GM21360 (cell line): Measurements from ENCODE around the gene BCL7A.
"Not testable (repeated sequence)": the region's sequence is repeated elsewhere in the genome, so short reads cannot be mapped to it uniquely, and the experiment has no call there.

Experiments
- ATAC-seq: cut with Tn5 transposase; IDR thresholded peaks from one replicate; pipeline ENCODE4 v1.9.1; 2021; ENCODE audit warnings: mild to moderate bottlenecking, moderate library complexity; ENCODE audit not compliant: unreplicated experiment

The BCL7A gene

DNA sequence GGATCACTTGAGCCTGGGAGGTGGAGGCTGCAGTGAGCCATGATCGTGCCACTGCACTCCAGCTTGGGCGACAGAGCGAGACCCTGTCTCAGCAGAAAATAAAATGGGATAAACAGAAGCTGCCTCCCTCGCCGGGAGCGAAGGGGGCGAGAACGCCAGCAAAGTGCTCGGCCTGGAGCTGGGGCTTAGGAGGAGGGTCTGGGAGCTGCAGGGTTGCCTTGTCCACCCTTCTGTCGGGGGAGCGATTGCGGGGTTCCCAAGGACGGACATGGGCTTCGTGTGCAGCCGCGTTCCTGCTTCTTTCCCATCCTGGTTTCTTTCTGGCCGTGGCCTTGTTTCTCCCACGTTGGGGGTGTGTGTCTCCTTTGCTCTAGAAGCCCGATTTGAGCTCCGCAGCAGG lies 29.0 kb downstream of the BCL7A start:
- ATAC-seq: no peak

DNA sequence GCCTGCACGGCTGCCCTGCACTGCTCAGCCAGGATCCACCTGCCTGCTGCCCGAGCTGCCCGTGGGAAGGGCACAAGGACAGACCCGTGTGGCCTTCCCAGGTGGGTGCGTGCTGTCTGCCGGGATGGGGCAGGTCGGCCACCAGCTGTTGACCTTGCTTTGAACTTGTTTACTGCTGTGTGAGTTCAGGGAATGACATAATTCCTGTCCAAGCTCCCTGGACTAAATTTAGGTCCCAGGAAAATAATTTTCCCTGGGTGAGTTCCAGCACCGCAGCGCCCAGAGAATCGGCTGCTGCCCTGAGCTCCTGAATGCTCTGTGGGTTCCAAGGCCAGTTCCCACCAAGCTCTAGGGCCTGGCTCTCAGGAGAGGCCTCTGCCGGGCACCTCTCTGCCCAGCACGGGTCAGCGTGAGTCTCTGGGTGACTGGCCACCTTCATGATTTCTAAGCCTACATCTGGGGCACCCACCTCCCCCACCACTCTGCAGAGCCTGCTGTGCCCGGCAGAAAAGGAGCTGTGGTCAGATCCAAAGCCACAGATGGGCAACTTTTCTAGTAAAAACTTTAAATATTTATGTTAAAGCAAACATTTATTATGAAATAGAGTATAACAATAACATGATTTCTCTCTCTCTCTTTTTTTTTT lies 29.7 kb downstream of the BCL7A start:
- no peak for ATAC-seq

GRCh38 chr12:122052285-122052684 lies 30.6 kb downstream of the BCL7A start:
- no peak for ATAC-seq

GRCh38 chr12:122054842-122055520 lies 33.3 kb downstream of the BCL7A start:
- ATAC-seq: no peak

- not testable (repeated sequence) for ATAC-seq
Measured at GRCh38 chr12:122056406-122056805, 34.7 kb downstream of the BCL7A start.

GRCh38 chr12:122057007-122057735 lies 35.5 kb downstream of the BCL7A start:
- no peak for ATAC-seq

DNA sequence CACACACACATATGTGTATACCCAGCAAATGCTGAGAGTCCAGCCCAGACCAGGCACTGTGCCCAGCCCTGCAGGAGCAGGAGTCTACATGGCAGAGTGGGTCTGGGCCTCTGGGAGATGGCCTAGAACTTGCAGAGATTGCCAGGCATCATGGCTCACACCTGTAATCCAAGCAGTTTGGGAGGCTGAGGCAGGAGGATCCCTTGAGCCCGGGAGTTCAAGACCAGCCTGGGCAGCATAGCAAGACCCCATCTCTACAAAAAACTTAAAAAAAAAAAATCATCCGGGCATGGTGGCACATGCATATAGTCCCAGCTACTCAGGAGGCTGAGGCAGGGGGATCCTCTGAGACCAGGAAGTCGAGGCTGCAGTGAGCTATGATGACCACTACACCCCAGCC lies 36.1 kb downstream of the BCL7A start:
- no peak for ATAC-seq

DNA sequence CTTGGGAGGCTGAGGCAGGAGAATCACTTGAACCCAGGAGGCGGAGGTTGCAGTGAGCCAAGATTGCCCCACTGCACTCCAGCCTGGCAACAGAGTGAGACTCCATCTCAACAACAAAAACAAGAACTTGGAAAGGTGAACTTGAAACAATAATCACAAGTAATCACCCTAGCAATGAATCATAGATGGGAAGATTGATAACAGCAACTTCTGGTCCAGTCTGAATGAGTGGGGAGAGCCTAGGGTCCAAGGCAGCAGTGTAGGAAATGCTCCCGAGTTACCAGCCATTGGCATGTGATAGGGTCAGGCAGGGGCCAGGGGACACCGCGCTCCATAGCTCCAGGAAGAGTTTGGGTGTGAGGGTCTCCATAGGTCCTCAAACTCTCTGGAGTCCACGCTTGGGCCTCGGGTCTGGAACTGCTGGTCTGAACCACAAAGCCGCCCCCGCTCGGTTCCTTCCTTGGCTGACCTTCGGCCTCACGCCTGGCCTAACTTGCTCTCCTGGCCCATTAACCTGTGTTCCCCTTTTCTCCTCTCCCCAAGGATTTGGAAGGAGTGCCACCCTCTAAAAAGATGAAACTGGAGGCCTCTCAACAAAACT lies 37.0 kb downstream of the BCL7A start:
- no peak for ATAC-seq

- ATAC-seq: no peak
Measured at GRCh38 chr12:122059203-122059960, 37.7 kb downstream of the BCL7A start.

DNA sequence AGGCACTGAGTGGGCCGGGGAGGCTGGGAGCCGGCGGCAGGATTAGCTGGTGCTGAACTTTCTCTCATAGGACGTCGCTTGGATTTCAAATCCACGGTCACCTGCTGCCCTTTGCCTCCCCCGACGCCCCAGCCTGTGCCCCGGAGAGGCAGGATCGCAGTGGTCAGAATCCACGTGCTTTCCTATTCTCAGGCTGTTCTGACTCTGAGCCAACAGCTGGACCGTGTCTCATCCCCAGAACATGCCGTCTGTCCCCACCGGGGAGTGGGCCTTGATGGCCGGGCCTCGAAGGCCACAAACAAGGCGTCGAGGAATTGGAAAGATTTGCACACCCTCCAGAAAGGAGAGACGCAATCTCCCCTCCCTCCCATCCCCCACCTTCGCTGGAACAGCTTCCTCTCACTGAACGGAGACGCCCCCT lies 38.4 kb downstream of the BCL7A start:
- no peak for ATAC-seq

- ATAC-seq: no peak
Measured at GRCh38 chr12:122061253-122061652, 39.6 kb downstream of the BCL7A start.

DNA sequence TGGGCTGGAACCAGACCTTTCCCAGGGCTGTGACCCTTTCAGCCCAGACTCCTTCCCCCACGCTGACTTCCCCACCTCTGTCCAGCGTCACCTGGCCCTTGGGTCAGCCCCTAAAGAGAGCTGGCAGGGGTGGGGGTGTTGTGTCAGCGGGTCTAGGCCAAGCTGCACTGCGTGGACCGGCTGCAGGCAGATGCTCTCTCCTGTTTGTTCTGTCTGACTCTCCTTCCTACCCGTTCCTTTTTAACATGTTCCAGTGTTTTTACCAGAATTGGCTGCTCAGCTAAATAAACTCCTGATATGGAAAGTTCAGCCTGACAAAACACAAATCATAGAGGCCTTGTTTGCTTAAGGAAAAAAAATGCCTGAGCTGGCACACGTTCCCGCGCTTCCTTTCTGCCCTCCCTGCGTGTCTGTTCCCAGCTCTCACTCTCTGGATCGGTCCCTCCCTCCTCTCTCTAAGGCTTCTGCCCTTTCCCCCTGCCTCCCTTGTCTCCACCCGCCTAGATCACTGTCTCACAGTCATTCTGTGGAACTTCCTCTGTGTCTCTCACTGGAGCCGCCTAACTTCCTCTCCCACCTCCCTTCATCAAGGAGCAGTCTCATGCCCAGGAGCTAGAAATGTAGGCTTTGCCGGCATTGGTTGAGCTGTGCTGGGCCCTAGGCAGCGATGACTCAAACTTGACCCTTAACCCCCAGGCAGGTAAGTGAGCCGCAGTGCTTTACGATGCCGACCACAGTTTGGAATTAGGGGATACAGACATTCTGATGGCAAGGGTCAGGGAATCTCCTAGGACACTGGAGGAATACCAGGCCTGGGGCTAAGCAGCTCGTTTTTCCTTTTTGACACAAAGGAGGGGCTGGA lies 41.4 kb downstream of the BCL7A start:
- ATAC-seq: no peak

DNA sequence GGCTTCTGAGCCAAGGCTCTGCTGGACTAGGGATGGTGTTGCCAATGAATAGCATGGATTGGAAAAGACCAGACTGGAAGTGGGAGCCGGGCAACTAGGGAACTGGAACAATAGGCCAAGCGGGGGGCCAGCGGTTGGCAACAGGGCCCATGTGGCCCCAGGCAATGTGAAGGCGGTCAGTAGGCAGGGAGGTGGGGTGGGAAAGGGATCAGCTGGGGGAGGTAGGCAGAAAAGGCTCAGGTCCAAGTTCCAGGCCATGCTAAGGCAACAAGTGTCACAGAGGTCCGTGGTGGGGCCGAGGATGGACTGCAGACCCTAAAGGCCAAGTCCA lies 42.0 kb downstream of the BCL7A start:
- no peak for ATAC-seq

DNA sequence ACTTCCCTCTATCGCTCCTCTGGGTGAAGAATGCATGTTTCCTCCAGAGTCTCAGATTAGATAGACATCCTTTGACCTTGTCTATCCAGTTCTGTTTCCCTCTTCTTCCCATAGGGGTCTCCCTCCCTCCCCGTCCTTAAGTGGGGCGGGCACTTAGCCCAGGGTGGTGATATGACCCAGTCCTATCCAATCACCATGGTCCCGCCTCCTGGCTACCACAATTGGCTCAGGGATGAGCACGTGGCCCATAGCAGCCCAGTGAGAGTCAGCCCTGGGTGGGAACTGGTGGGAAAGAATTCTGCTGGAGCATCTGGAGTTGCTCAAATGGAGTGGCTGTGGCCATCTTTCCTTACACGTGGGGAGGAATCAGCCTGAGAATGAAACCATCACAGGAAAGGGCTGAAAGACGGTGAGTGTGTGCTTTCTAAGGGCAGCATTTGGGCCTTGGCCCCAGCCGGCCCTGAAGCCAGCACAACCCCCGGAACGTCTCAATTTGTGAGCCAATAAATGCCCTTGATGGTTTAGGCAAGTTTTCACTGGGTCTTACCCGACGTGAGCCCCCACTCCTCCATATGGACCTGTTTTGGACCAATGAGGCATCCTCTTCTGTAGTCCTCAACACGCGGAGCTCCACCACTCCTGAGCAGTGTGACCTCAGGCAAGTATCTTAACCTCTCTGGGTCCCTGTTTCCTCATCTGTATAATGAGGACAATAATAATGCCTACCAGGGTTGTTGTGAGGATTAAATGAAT lies 42.5 kb downstream of the BCL7A start:
- no peak for ATAC-seq

GRCh38 chr12:122064780-122065588 lies 43.3 kb downstream of the BCL7A start:
- ATAC-seq: no peak

DNA sequence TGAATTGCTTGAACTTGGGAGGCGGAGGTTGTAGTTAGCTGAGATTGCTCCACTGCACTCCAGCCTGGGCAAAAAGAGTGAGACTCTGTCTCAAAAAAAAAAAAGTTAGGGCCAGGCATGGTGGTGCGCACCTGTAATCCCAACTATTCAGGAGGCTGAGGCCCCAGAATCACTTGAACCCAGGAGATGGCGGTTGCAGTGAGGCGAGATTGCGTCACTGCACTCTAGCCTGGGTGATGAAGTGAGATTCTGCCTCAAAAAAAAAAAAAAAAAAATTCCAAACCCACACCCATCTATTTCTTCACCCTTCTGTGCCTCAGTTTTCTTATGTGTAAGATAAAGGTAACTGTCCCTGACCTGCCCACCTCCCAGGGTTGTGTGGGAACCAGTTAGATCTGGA lies 45.9 kb downstream of the BCL7A start:
- ATAC-seq: no peak

- peak; percentile 66 for ATAC-seq
Measured at GRCh38 chr12:122067966-122068365, 46.3 kb downstream of the BCL7A start.
